Measurements from ENCODE around the gene PSMB5. TPM values are rescaled to one million over a fixed set of nuclear protein-coding genes. Genes with fewer than 3 reads are reported as not detected.
A peak's percentile ranks its signal among the peaks of the same experiment; 100 is the strongest.

PSMB5 gene
- total RNA-seq, 1 experiment from 2014 or later: 219 TPM

GRCh38 chr14:22991852-22992251 is 42.8 kb downstream of the PSMB5 start:
- DNase-seq (ENCODE audit: low spot score): no peak

GRCh38 chr14:22987291-22987690 is 47.4 kb downstream of the PSMB5 start:
- no peak for DNase-seq (ENCODE audit: low spot score)

- DNase-seq (ENCODE audit: low spot score): peak; percentile 61
Measured at GRCh38 chr14:22986508-22987054, 48.1 kb downstream of the PSMB5 start.

DNA sequence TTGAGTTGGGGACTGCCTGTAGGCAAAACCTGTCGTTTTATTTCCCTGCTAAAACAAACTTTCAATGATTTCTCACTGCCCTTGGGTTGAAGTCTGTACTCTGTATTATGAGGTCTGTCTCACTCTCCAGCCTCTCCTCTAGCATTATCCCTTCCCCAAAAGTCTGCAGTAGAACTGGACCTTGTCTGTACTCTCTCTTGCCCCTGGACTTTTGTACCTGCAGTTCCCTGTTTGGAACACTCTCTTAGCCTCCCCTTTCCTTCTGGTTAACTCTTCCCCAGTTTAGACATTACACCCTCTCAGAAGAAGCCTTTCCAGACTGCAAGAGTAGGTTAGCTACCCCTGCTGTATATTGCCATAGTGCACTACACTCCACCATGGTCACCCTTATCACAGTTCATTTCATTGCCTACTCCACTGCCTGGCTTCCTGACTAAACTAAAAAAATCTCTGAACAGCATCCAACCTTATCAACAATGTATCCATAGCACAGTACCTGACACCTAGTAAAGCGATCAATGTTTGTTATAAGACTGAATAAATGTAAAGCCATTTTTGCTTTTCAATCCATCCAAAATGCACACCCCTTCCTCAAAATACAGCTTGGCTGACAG is 48.7 kb downstream of the PSMB5 start:
- DNase-seq (ENCODE audit: low spot score): no peak

GRCh38 chr14:22984959-22985658 is 49.6 kb downstream of the PSMB5 start:
- DNase-seq (ENCODE audit: low spot score): no peak

GRCh38 chr14:22982477-22983245 is 52.0 kb downstream of the PSMB5 start, which contains the start of gene AJUBA:
AJUBA (minus strand) TSS chr14:22982551; CDS start chr14:22982266, 285 bp downstream.
- peak; percentile 58 for DNase-seq (ENCODE audit: low spot score)

DNA sequence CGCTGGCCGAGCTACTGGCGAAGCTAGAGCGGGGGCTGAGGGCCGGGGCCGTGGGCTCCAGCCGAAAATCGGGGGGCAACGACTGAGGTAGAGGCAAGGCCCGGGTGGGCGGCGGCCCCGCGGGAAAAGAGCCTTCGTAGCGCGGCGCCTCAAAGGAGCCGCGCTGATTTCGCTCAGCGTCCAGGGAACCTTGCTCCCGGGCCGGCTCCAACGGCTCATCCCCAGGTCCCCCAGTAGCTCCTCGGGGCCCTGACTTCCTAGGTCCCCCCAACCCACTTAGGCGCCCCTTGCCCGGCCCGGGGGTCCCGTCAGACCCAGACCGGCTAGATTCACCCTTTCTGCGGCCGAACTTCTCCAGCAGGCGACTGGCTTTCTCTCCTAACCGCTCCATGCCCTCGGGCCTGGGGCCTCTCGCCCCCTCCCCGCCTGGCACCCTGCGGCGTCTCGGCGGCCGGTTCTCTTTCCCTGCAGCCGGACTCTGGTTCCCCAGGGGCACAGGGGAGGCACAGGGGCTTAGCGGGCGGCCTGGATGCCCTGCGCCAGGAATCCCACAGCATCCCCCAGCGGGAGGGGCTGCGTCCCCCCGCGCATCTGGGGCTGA is 52.7 kb downstream of the PSMB5 start:
- no peak for DNase-seq (ENCODE audit: low spot score)

- no peak for DNase-seq (ENCODE audit: low spot score)
Measured at GRCh38 chr14:22981090-22981875, 53.4 kb downstream of the PSMB5 start.

GRCh38 chr14:22980672-22981089 is 54.0 kb downstream of the PSMB5 start:
- peak; percentile 28 for DNase-seq (ENCODE audit: low spot score)

DNA sequence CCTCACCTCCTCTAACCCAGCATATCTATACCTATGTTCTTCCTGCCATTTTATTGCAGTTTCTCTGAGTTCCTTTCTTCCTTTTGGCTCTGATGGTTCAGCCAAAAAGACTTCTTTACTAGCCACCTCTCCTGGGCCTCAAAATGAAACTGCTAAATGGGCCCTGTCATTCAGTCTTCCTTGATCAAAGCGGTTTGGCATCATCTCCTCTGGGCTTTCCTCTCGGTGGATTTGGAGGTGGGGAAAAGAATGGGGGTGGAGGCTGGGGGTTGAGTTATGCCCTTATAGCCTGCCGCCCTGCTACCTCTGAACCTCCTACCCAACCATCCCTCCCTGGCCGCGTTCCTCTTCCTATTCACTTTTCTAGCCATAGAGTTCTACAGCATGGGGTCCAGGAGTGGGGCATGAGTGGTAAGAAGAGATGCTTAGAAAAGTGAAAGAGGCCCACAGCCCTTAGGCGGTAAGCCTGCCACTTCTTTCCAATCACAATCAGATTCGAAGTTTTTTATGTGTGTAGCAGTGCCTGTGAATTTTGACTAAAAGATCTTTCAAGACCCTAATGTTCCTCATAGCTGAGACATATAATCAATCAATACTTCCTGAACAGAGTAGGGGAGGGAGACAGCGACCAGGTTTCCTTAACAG is 54.8 kb downstream of the PSMB5 start:
- peak; percentile 23 for DNase-seq (ENCODE audit: low spot score)

GRCh38 chr14:22978981-22979671 is 55.6 kb downstream of the PSMB5 start:
- DNase-seq (ENCODE audit: low spot score): no peak

DNA sequence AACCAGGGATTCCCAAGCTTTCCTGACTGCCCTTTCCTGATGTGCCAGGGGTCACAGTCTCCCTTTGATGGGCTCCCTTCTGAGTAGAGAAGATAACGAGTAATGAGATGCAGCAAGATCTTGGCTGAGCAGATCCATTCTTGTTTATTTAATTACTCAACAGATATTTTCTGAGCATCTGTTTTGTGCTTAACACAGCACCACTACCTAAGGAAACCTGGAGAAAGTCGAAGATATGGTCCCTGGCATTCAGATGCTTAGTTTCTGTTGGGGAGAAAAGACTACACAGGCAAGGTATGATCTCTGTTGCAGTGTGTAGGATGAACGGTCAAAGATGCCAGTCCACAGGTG is 56.2 kb downstream of the PSMB5 start:
- DNase-seq (ENCODE audit: low spot score): no peak

- DNase-seq (ENCODE audit: low spot score): peak; percentile 89
Measured at GRCh38 chr14:22977684-22978486, 56.8 kb downstream of the PSMB5 start.

DNA sequence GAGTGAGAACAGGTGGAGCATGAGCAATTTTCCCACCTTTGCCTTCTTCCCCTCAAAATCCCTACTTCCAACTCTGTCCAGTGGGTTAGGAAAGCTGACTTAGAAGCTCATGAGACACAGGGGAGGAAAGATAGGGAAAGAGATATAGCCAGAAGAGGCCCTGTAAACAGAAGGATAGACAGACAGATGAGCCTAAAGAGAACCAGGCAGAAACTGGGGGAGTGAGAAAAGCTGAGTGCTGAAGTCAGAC is 57.3 kb downstream of the PSMB5 start:
- no peak for DNase-seq (ENCODE audit: low spot score)

- peak; percentile 49 for DNase-seq (ENCODE audit: low spot score)
Measured at GRCh38 chr14:22976620-22977433, 57.9 kb downstream of the PSMB5 start.

Data from A172 (cell line).